T-cell (primary cell): ENCODE measurements around the gene USH1G. TPM values are rescaled to one million over a fixed set of nuclear protein-coding genes. Genes with fewer than 3 reads are reported as not detected.

ENCODE experiments used
- ATAC-seq, 4 experiments: fragments of 200-7000 bp in 3 of 4; fragments of 150-1000 bp in 1 of 4; cut with Tn5 transposase; replicated peaks in 1 of 4; 1 replicate in 3 of 4; 2 replicates in 1 of 4; pipeline ENCODE4 v1.10.0; 2021; ENCODE audit warnings: moderate library complexity in 3 of 4, mild to moderate bottlenecking in 2 of 4, moderate number of reproducible peaks in 1 of 4
- CTCF ChIA-PET, 2 donors: fragments of 300-600 bp; sonication (Branson Sonifier 250); formaldehyde crosslinking; loops; one replicate each; lab custom pipeline; 2022; ENCODE audit warnings: antibody characterized with exemption in 2 of 2; lab: Charles Lee
- POLR2A ChIA-PET, 2 donors: fragments of 300-600 bp; sonication (Branson Sonifier 250); formaldehyde crosslinking; loops; one replicate each; lab custom pipeline; 2022; ENCODE audit warnings: antibody characterized with exemption in 2 of 2; lab: Charles Lee
- DNase-seq, 35 experiments: peaks; one replicate each; pipeline versions ENCODE4 v3.0.0 to v3.0.0-alpha.2; 2013 to 2023
- H3K27ac ChIP-seq: one replicate; pipeline ENCODE4 v1.5.1; 2013; ENCODE audit warnings: low read length
- H3K27me3 ChIP-seq, 2 experiments: replicated peaks in 1 of 2; 1 replicate in 1 of 2; 2 replicates in 1 of 2; pipeline versions ENCODE4 v1.6.1 to v1.7.0; 2013; ENCODE audit warnings: low read length in 1 of 2, mixed read lengths in 1 of 2; ENCODE audit not compliant: control insufficient read depth in 2 of 2, insufficient read depth in 2 of 2; ENCODE audit errors: extremely low read depth in 1 of 2
- H3K36me3 ChIP-seq, 2 donors: 1 replicate in 1 of 2; 2 replicates in 1 of 2; pipeline versions ENCODE4 v1.6.1 to v1.7.0; 2013; ENCODE audit warnings: low read length in 1 of 2; ENCODE audit not compliant: control insufficient read depth in 2 of 2, insufficient read depth in 1 of 2; ENCODE audit errors: extremely low read depth in 1 of 2
- H3K4me1 ChIP-seq, 2 experiments: 1 replicate in 1 of 2; 2 replicates in 1 of 2; pipeline versions ENCODE4 v1.6.1 to v1.7.0; 2013; ENCODE audit warnings: low read length in 2 of 2, mixed read lengths in 1 of 2; ENCODE audit not compliant: insufficient read depth in 2 of 2, control insufficient read depth in 1 of 2; ENCODE audit errors: extremely low read depth in 1 of 2
- H3K4me3 ChIP-seq, 2 donors: 1 replicate in 1 of 2; 2 replicates in 1 of 2; pipeline versions ENCODE4 v1.5.1 to v1.7.0; 2013; ENCODE audit warnings: mild to moderate bottlenecking in 2 of 2, low read length in 1 of 2, moderate library complexity in 1 of 2; ENCODE audit not compliant: control insufficient read depth in 1 of 2; ENCODE audit errors: extremely low read depth in 1 of 2
- H3K9me3 ChIP-seq: 2 replicates; pipeline ENCODE4 v1.7.0; 2013
- H3K27ac Mint-ChIP-seq, 2 donors: one replicate each; pipeline ENCODE4 v1.8.0; 2020 to 2021; ENCODE audit warnings: mild to moderate bottlenecking in 2 of 2, mixed read lengths in 2 of 2
- H3K27me3 Mint-ChIP-seq, 2 donors: one replicate each; pipeline ENCODE4 v1.8.0; 2021 to 2022; ENCODE audit warnings: mixed read lengths in 2 of 2
- H3K36me3 Mint-ChIP-seq: one replicate; pipeline ENCODE4 v1.8.0; 2021; ENCODE audit warnings: mixed read lengths
- H3K4me1 Mint-ChIP-seq, 3 donors: one replicate each; pipeline ENCODE4 v1.8.0; 2020 to 2022; ENCODE audit warnings: mixed read lengths in 3 of 3, mild to moderate bottlenecking in 1 of 3
- H3K4me3 Mint-ChIP-seq, 3 donors: one replicate each; pipeline ENCODE4 v1.8.0; 2020 to 2022; ENCODE audit warnings: mild to moderate bottlenecking in 3 of 3, mixed read lengths in 3 of 3, moderate library complexity in 3 of 3
- H3K9me3 Mint-ChIP-seq, 3 donors: one replicate each; pipeline ENCODE4 v1.8.0; 2020 to 2022; ENCODE audit warnings: mixed read lengths in 3 of 3
- WGBS: methylation state at CpG from one replicate; pipeline ENCODE4 v1.1.5; 2013; ENCODE audit warnings: missing lambda C conversion rate; ENCODE audit not compliant: insufficient coverage; 5-methylcytosine and 5-hydroxymethylcytosine counted together
- total RNA-seq, 35 experiments: library from RNA in 6 of 35; stranded (reverse) in 6 of 35; fragments of 120-200 nt in 1 of 35; gene quantifications; one replicate each; pipeline versions ENCODE4 v1.2.1 to v1.2.4 and lab custom pipeline; 2013 to 2026

USH1G gene
- total RNA-seq, 5 donors from 2014 or later (not counting 1 experiment from before 2014, with no cell fraction given): not detected

DNA sequence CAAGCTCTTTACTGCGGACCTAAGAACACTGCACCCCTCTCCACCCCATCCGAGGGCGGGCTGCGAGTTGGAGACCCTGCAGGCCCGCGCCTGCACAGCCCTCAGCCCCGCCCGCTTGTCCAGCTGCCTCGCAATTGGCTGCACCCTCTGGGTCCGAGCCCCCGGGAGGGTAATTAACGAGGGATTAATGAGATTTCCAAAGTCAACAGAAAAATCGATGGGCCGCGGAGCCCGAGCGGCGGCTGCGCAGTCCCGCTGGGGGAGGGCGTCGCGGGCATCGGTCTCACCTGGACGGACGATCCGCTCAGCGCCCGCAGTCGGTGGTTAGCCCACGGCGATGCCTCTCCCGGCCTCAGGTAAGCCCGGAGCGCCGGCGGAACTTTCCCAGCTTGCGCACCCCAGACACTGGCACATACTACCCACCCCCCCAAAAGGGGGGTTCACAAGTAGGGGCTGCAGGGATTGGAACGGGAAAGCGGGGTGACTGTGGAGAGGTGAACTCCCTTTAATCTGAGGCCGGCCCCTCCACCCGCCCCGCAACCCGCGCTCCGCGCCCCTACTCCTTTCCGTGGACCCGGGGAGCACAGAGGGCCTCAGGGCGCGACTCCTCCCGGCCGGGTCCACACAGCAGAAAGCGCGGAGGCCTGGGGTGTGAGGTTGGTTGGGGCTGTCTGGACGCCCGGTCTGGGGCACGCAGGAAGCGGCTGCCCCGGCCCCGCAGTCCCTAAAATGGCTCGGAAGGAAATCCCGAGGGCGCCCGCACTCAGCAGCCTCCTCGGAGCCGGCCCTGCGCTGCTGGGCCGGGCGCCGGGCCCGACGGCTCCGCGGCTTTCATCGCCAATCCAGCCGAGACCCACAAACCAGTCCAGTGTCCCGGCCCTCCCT, 12.8 kb upstream of the USH1G start, which contains the start of gene OTOP3:
Gene OTOP3, plus strand, starts transcription at position 314 of the 885 bp plus-strand sequence. Its CDS starts 24 bp downstream, at position 338.
- peaks cover 43 to 77% of the 10 kb centered on the region in 2 donors for H3K27me3 Mint-ChIP-seq
- Histone ChIP-seq H3K4me3 (no peak within 1 kb of the TSS), H3K4me1 (peaks cover 0 to 4% of the 10 kb centered on the region in 2 experiments), H3K27ac (no peak within 1 kb of the TSS), H3K36me3 (no peaks in the 10 kb centered on the region), H3K27me3 (peaks cover 9 to 86% of the 10 kb centered on the region in 2 experiments), H3K9me3 (no peaks in the 10 kb centered on the region)
- no peak within 1 kb of the TSS for H3K27ac Mint-ChIP-seq
- H3K9me3 Mint-ChIP-seq: no peaks in the 10 kb centered on the region
- peaks cover 0 to 8% (median 0%) of the 10 kb centered on the region in 3 donors for H3K4me1 Mint-ChIP-seq
- ChIA-PET POLR2A (no interaction called here), CTCF (no interaction called here)
- H3K36me3 Mint-ChIP-seq: no peaks in the 10 kb centered on the region
- DNase-seq: no peak
- 13% methylated on average over 53 of the region's 78 CpGs for WGBS
- no peak within 1 kb of the TSS for H3K4me3 Mint-ChIP-seq
- ATAC-seq: peak in 1 of 4 experiments; percentile 19

DNA sequence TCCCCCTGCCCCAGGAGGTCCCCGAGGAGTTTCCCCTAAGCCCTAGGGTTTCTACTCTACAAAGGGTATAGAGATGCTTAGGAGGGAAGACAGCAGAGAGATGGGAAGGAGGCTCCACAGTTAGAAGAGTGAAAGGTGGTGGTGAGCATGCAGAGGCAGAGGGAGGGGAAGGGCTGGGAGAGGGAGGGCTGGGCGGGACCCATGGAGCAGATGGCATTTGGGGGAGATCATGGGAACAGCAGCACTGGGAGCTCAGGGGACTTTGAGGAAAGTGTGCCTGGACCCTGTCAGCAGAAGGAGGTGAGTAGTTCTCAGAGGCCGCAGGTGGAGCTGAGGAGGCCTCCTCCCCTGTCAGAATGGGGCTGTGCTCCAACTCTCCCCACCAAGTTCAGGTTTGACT, 12.0 kb upstream of the USH1G start:
- WGBS: no CpG with 5 or more reads among the region's 3 CpGs

GRCh38 chr17:74930535-74931036, 7.5 kb upstream of the USH1G start:
- H3K36me3 Mint-ChIP-seq: no peaks in the 10 kb centered on the region

More for the DNA sequence above, 12.0 kb upstream of the USH1G start:
- ChIA-PET CTCF (interaction anchor here in 1 of 2 donors (1.4 kb wide), 1 partner anchor 12 kb away, joined by 4 read pairs; the partner anchor contains the start of genes OTOP2 and USH1G), POLR2A (no interaction called here)
- Mint-ChIP-seq H3K27me3 (peaks cover 48 to 83% of the 10 kb centered on the region in 2 donors), H3K36me3 (no peaks in the 10 kb centered on the region), H3K9me3 (no peaks in the 10 kb centered on the region), H3K4me1 (peaks cover 0 to 8% (median 0%) of the 10 kb centered on the region in 3 donors), H3K27ac (no peak overlapping the region), H3K4me3 (no peak overlapping the region)
- DNase-seq (no peak), ATAC-seq (no peak)
- Histone ChIP-seq H3K4me3 (no peak overlapping the region), H3K4me1 (peaks cover 0 to 4% of the 10 kb centered on the region in 2 experiments), H3K9me3 (no peaks in the 10 kb centered on the region), H3K27ac (no peak overlapping the region), H3K27me3 (peaks cover 7 to 89% of the 10 kb centered on the region in 2 experiments), H3K36me3 (no peaks in the 10 kb centered on the region)

GRCh38 chr17:74928786-74929185, 5.7 kb upstream of the USH1G start:
- no peaks in the 10 kb centered on the region for H3K9me3 ChIP-seq
- Mint-ChIP-seq H3K9me3 (no peaks in the 10 kb centered on the region), H3K4me1 (peaks cover 6 to 10% (median 8%) of the 10 kb centered on the region in 3 donors), H3K4me3 (no peak overlapping the region), H3K27ac (no peak overlapping the region), H3K27me3 (peaks cover 51 to 86% of the 10 kb centered on the region in 2 donors), H3K36me3 (no peaks in the 10 kb centered on the region)
- WGBS: 78% methylated on average over 6 of the region's 6 CpGs
- no peak for ATAC-seq
- no peak overlapping the region for H3K27ac ChIP-seq
- POLR2A ChIA-PET: no interaction called here
- CTCF ChIA-PET: no interaction called here
- H3K36me3 ChIP-seq: no peaks in the 10 kb centered on the region
- H3K27me3 ChIP-seq: peaks cover 9 to 82% of the 10 kb centered on the region in 2 experiments
- no peak for DNase-seq
- no peak overlapping the region for H3K4me3 ChIP-seq
- peaks cover 0 to 11% of the 10 kb centered on the region in 2 experiments for H3K4me1 ChIP-seq

More at GRCh38 chr17:74930535-74931036, 7.5 kb upstream of the USH1G start:
- H3K36me3 ChIP-seq: no peaks in the 10 kb centered on the region
- no peaks in the 10 kb centered on the region for H3K9me3 Mint-ChIP-seq
- peaks cover 7 to 79% of the 10 kb centered on the region in 2 experiments for H3K27me3 ChIP-seq
- peaks cover 43 to 86% of the 10 kb centered on the region in 2 donors for H3K27me3 Mint-ChIP-seq
- CTCF ChIA-PET: no interaction called here
- H3K27ac ChIP-seq: no peak overlapping the region
- WGBS: 90% methylated on average over 18 of the region's 24 CpGs
- no peak overlapping the region for H3K27ac Mint-ChIP-seq
- no peaks in the 10 kb centered on the region for H3K4me1 ChIP-seq
- POLR2A ChIA-PET: no interaction called here
- H3K4me3 Mint-ChIP-seq: no peak overlapping the region
- no peak for ATAC-seq
- H3K4me1 Mint-ChIP-seq: peaks cover 0 to under 1% (median 0%) of the 10 kb centered on the region in 3 donors
- H3K9me3 ChIP-seq: no peaks in the 10 kb centered on the region
- no peak for DNase-seq
- no peak overlapping the region for H3K4me3 ChIP-seq

DNA sequence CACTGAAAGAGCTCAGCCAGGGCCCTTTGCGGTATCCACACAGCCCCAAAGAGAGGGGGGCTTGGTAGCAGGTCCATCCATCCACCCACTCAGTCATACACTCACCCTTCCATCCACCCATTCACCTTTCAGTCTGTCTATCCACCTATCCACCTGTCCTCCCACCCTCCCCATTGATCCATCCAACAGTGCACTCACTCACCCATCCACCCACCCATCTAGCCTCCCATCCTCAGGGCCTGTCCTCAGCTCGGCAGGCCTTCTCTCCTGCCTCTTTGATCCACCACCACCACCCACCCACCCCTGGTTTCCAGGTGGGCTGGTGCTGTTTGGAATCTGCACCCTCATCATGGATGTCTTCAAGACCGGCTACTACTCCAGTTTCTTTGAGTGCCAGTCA, 2.2 kb upstream of the USH1G start:
- WGBS: 62% methylated on average over 2 of the region's 3 CpGs
- H3K27ac ChIP-seq: no peak overlapping the region
- H3K4me3 Mint-ChIP-seq: peak overlapping the region in 1 of 3 donors; percentile 37
- no peaks in the 10 kb centered on the region for H3K9me3 Mint-ChIP-seq
- no peak overlapping the region for H3K4me3 ChIP-seq
- H3K9me3 ChIP-seq: no peaks in the 10 kb centered on the region
- H3K4me1 ChIP-seq: peaks cover 2 to 27% of the 10 kb centered on the region in 2 experiments
- ATAC-seq (no peak), DNase-seq (no peak)
- peaks cover 12 to 18% (median 14%) of the 10 kb centered on the region in 3 donors for H3K4me1 Mint-ChIP-seq
- no peak overlapping the region for H3K27ac Mint-ChIP-seq
- ChIA-PET POLR2A (no interaction called here), CTCF (interaction anchor here (0.5 to 1.3 kb wide), 5 partner anchors 11 to 37 kb away, joined by 3 to 5 read pairs (median 4); no protein-coding TSS in a partner anchor)
- peaks cover 51 to 74% of the 10 kb centered on the region in 2 donors for H3K27me3 Mint-ChIP-seq
- H3K27me3 ChIP-seq: peaks cover 11 to 85% of the 10 kb centered on the region in 2 experiments
- H3K36me3 Mint-ChIP-seq: no peaks in the 10 kb centered on the region
- H3K36me3 ChIP-seq: no peaks in the 10 kb centered on the region
